HG02970 (cell line): ENCODE data around the gene ZNF426.
"Not testable (repeated sequence)": the region's sequence is repeated elsewhere in the genome, so short reads cannot be mapped to it uniquely, and the experiment has no call there.

Experiments
- ATAC-seq: cut with Tn5 transposase; IDR thresholded peaks from one replicate; pipeline ENCODE4 v1.9.1; 2021; ENCODE audit warnings: mild to moderate bottlenecking, moderate library complexity, moderate number of reproducible peaks; ENCODE audit not compliant: unreplicated experiment, low FRiP score

ZNF426 gene

DNA sequence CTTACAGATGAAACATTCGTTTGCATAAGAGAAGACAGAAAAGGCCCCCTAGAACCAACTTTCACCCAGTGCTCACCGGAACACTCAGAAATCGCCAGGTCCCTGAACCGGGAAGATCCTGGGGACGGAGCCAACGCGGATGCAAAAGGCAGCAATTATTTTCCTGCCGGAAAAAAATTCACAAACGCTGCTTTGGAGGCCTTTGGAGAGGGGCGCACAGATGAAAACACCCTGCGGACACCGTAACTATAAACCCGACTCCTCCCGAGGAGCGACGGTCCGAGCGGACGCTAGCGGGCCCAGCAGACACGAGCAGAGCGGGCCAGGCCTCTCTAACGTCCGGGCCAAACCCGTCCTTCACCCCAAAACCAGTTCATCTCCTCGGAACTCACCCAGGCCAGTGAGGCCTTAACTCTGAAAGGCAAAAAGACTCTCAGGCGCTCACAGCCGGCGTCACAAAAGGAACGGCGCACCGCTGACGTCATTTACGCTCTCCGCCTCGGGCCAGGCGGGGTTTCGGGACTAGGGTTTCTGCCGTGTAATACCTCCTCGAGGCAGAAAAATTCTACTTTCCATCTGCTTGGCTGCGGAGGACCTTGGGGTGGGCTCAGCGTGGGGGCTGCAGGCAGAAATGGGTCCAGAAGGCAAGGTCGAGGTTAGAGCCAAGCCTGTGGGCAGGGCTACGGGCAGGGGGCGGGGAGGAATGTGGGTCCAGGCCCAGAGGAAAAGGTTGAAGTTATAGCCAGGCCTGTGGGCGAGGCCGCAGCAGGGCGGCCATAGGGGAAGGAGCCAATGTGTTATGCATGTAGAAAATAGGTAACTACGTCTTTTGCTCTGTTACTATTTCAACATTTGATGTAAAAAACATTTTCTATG is at the start of gene ZNF426:
ZNF426 (minus strand) TSS at position 463 of the 876 bp plus-strand sequence. CDS start 2,413 bp downstream, outside the sequence.
- ATAC-seq, result no peak

DNA sequence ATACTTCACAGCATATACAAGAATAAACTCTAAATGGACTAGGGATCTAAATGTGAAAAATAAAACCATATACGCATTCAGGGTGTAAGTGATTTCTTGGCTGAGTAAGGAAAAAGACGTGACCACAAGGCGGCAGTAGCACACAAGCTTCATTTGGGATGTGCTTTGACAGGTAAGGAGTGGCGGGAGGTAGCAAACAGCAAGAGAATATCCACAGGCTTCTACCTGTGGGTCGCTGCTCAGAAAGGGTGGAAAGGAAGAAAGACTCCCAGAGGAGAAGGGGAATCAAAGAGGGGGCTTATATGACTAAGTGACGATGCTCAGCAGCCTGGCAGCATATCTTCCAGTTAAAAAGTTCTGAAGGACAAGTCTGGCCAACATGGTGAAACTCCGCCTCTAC is 48.3 kb upstream of the ZNF426 start:
- ATAC-seq, result no peak

GRCh38 chr19:9584073-9584833 is 45.8 kb upstream of the ZNF426 start, which contains the start of gene ZNF121:
Gene ZNF121, minus strand, starts transcription at chr19:9584504. Its CDS starts 16,407 bp downstream, at chr19:9568097.
- ATAC-seq, result peak; percentile 81

DNA sequence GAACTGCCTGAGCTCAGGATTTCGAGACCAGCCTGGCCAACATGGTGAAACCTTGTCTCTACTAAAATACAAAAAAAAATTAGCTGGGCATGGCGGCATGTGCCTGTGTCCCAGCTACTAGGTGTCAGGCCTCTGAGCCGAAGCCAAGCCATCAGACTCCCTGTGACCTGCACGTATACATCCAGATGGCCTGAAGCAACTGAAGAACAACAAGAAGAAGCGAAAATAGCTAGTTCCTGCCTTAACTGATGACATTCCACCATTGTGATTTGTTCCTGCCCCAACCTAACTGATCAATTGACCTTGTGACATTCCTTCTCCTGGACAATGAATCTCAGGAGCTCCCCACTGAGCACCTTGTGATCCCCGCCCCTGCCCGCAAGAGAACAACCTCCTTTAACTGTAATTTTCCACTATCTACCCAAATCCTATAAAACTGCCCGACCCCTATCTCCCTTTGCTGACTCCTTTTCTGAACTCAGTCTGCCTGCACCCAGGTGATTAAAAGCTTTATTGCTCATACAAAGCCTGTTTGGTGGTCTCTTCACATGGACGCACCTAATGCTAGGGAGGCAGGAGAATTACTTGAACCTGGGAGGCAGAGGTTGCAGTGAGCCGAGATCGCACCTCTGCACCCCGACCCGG is 43.8 kb upstream of the ZNF426 start:
- not testable (repeated sequence) for ATAC-seq

GRCh38 chr19:9580728-9581127 is 42.3 kb upstream of the ZNF426 start:
- ATAC-seq, result no peak

DNA sequence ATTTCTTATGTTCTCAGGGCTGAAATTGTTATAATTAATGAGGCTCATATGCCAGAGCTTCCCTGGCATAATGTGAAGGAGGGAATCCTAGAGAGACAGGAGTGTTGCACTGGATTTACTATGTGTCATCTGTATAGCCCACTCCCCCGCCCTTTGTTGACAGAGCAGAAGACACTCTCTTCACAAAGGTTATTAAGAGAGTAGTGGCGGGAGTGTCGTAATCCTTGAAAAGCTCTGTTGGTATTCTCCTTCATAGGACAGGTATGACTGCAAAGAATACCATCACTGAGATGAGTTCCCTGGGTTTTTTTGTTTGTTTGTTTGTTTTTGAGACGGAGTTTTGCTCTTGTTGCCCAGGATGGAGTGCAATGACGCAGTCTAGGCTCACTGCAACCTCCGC is 31.8 kb upstream of the ZNF426 start:
- no peak for ATAC-seq

DNA sequence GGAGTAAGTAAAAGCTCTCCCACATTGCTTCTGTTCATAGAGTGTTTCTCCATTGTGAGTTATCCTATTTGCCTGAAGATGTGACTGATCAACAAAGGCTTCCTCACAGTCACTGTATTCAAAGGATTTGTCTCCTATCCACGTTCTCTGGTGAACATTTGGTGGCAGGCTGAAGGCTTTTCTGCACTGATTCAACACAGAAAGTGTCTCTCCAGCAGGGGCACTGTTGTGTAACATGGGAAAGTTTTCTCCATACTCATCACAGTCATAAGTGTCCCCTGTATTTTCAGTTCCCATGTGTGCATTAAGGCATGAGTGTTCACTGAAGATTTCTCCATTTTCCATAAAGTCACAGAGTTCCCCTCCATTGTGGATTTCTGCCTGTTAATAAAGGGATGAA is 28.3 kb upstream of the ZNF426 start:
- ATAC-seq, result no peak

GRCh38 chr19:9565900-9566705 is 27.7 kb upstream of the ZNF426 start:
- ATAC-seq, result no peak

DNA sequence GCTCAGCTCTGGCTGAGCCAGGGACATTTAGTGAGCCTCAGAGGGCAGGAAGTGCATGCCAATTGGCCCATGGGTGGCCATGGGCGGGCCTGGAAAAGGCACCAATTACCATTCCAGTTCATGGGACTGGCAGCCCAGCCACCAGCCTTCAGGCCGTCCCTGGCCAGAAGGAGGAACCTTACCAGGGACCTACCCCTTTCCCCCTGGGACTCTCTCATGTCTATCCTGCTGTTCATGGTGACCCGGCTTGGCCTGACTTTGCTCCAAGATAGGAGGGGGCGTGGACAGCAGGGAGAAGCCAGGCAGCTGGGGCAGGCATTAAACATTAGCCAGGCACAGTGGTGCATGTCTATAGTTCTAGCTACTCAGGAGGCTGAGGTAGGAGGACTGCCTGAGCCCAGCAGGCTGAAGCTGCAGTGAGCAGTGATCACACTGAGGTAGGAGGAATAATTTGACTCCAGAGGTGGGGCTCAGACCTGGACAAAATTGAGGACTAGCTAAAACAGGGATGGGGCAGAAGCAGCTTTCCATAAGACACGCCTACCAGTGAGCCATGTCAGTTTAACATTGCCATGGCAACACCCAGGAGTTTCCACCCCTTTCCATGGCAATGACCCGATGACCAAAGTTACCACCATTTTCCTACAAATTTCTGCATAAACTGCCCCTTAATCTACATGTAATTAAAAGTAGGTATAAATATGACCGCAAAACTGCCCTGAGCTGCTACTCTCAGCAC is 14.3 kb upstream of the ZNF426 start:
- ATAC-seq, result no peak

DNA sequence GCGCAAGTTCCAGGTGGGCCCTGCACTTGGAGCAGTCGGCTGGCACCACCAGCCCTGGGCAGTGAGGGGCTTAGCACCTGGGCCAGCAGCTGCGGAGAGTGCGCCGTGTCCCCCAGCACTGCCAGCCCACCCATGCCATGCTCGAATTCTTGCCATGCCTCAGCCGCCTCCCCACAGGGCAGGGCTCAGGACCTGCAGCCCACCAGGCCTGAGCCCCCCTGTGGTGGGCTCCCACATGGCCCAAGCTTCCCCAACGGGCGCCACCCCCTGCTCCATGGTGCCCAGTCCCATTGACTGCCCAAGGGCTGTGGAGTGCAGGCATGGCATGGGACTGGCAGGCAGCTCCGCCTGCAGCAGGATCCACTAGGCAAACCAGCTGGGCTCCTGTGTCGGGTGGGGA is 9.4 kb upstream of the ZNF426 start:
- ATAC-seq, result no peak

DNA sequence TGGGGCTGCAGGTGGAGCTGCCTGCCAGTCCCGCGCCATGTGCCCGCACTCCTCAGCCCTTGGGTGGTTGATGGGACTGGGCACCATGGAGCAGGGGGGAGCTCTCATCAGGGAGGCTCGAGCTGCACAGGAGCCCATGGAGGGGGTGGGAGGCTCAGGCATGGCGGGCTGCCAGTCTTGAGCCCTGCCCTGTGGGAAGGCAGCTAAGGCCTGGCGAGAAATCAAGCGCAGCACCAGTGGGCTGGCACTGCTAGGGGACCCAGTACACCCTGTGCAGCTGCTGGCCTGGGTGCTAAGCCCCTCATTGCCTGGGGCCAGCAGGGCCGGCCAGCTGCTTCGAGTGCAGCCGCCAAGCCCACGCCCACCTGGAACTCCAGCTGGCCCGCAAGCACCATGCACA is 2.8 kb upstream of the ZNF426 start:
- ATAC-seq, result not testable (repeated sequence)

GRCh38 chr19:9539921-9540320 is 1.5 kb upstream of the ZNF426 start:
- not testable (repeated sequence) for ATAC-seq

DNA sequence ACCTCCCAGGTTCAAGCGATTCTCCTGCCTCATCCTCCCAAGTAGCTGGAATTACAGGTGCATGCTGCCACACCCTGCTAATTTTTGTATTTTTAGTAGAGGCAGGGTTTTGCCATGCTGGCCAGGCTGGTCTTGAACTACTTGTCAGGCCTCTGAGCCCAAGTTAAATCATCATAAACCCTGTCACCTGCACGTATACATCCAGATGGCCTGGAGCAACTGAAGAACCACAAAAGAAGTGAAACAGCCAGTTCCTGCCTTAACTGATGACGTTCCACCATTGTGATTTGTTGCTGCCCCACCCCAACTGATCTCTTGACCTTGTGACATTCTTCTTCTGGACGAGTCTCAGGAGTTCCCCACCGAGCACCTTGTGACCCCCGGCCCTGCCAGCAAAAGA is 756 bp upstream of the ZNF426 start:
- ATAC-seq, result not testable (repeated sequence)

GRCh38 chr19:9535934-9536333 is 2.5 kb downstream of the ZNF426 start:
- no peak for ATAC-seq

GRCh38 chr19:9531933-9532332 is 6.5 kb downstream of the ZNF426 start:
- no peak for ATAC-seq

DNA sequence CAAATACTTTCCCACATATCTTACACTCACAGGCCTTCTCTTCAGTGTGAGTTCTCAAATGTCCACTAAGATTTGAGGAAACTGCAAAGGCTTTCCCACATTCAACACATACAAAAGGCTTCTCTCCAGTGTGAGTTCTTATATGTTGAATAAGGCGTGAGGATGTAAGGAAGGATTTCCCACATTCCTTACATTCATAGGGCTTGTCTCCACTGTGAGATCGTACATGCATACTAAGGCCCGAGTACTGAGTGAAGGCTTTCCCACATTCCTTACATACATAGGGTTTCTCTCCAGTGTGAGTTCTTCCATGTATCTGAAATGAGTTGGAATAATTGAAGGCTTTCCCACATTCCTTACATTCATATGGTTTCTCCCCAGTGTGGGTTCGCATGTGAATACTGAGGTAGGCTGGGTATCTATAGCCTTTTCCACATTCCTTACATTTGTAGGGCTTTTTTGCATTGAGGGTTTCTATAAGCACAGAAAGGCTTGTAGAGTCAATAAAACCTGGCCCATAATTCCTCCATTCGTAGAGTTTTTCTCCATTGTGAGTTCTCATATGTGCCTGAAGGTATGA is 9.6 kb downstream of the ZNF426 start:
- ATAC-seq, result no peak

DNA sequence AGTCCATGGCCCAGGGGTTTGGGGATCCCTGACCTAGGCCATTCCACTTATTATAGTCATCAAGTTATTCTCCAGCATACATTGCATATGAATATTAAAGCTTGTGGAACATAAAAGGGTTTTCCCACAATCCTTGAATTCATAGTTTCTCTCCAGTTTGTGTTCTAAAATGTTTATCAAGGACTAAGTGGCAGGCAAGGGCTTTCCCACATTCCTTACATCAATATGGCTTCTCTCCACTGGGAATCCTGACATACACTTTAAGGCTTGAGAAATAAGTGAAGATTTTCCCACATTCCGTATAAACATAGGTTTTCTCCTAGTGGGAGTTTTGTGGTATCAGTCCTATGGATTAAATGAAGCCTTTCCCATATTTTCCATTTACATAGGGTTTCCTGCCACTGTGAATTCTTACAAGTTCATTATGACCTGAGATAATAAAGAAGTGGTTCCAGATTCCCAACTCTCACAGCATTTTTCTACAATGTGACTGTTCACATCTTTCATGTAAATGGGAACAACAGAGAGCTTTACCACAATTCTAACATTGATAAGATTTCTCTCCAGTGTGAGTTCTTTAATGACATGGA is 14.5 kb downstream of the ZNF426 start:
- ATAC-seq, result no peak

DNA sequence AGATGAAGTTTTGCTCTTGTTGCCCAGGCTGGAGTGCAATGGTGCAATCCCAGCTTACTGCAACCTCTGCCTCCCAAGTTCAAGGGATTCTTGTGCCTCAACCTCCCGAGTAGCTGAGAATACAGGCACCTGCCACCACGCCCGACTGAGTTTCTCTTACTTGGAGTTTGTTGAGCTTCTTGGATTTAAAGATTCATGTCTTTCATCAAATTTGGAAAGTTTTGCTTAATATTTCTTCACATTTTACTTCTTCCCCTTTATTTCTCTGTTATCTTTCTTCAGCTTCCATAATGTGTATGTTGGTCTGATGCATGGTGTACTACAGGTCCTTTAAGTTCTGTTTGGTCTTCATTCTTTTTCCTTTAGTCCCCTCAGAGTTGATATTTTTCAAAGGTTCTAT is 31.2 kb downstream of the ZNF426 start:
- ATAC-seq, result no peak

DNA sequence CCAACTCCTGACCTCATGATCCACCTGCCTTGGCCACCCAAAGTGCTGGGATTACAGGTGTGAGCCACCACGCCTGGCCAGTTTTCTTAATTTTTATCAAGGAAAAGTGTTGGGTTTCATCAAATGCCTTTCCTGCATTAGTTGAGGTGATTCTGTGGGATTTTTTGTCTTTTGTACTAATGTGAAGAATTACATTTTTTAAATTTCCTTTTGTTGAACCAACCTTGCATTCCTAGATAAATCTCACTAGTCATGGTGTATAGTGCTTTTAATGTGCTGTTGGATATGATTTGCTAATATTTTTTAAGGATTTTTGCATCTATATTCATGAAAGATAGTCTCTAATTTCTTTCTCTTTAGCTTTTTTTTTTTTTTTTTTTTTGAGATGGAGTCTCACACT is 37.6 kb downstream of the ZNF426 start:
- no peak for ATAC-seq
